Psoas muscle (tissue), 8 donors: ENCODE measurements around the gene WDPCP. TPM values are rescaled to one million over a fixed set of nuclear protein-coding genes. Genes with fewer than 3 reads are reported as not detected.

Experiments
- ATAC-seq, 4 donors: fragments of 200-7000 bp; cut with Tn5 transposase; one replicate each; pipeline ENCODE4 v1.9.1; 2020; ENCODE audit warnings: moderate library complexity in 3 of 4, mild to moderate bottlenecking in 2 of 4
- DNase-seq, 2 donors: peaks; one replicate each; pipeline ENCODE4 v3.0.0-alpha.2; 2020
- H3K27ac ChIP-seq: fragments of 200-600 bp; one replicate; pipeline ENCODE4 v1.8.0; 2022
- H3K27me3 ChIP-seq, 3 donors: fragments of 200-600 bp in 1 of 3; one replicate each; pipeline versions ENCODE4 v1.6.1 to v1.8.0; 2013 to 2022; ENCODE audit warnings: low read length in 2 of 3, mild to moderate bottlenecking in 2 of 3, moderate library complexity in 1 of 3; ENCODE audit not compliant: insufficient read depth in 3 of 3
- H3K36me3 ChIP-seq, 2 donors: fragments of 200-600 bp in 1 of 2; one replicate each; pipeline versions ENCODE4 v1.6.1 to v1.8.0; 2013 to 2022; ENCODE audit warnings: low read depth in 1 of 2, mild to moderate bottlenecking in 1 of 2, moderate library complexity in 1 of 2; ENCODE audit not compliant: insufficient read depth in 1 of 2
- H3K4me1 ChIP-seq: fragments of 200-600 bp; one replicate; pipeline ENCODE4 v1.8.0; 2022
- H3K4me3 ChIP-seq: fragments of 200-600 bp; one replicate; pipeline ENCODE4 v1.8.0; 2022; ENCODE audit warnings: mild to moderate bottlenecking
- H3K9me3 ChIP-seq: fragments of 200-600 bp; one replicate; pipeline ENCODE4 v1.8.0; 2022
- CTCF ChIP-seq: fragments of 200-600 bp; IDR thresholded peaks from one replicate; pipeline ENCODE4 v1.8.0; 2022; ENCODE audit warnings: antibody characterized with exemption
- WGBS, 3 donors: extraction: QIAGEN DNeasy Blood & Tissue Kit; methylation state at CpG; one replicate each; pipeline versions ENCODE4 v1.1.6 to v1.1.7; 2013; 5-methylcytosine and 5-hydroxymethylcytosine counted together
- intact Hi-C, 2 donors: fragments of 100-400 bp; cut with DNase I; formaldehyde crosslinking; loops; one replicate each; pipeline versions ENCODE4 v1.11.0 to v1.14.2; 2022
- long read RNA-seq, 2 donors: library from polyadenylated mRNA; unstranded; transcript quantifications; one replicate each; pipeline ENCODE4 v2.0.0, GENCODE V29; 2021
- polyA plus RNA-seq, 3 donors: library from polyadenylated mRNA; stranded (reverse); fragments of 200-250 nt; gene quantifications; one replicate each; pipeline ENCODE4 v1.2.3, GENCODE V29; 2013
- total RNA-seq, 4 donors: library from RNA; stranded (reverse); fragmentation: NEBNext Ultra II Directional in 2 of 4; extraction: Animal tissue kit (Norgen Biotek cat#: 25700) in 2 of 4; gene quantifications; one replicate each; pipeline versions ENCODE4 v1.2.1 to v1.2.4, GENCODE V29; 2021 to 2023
- donor health status: healthy with polysubstance abuse.
- donor health status: DM: no; HTN: no; CAD: no; lungs with moderate emphysema.
- donor health status: Bipolar disorder and iron deficiency.
- donor health status: healthy.
- donor health status: DM: yes; HTN: yes; CAD: no.
- donor health status: DM: no; HTN: no; CAD: no.
- donor health status: DM: no; HTN: no; CAD: no.
- donor health status: DM: yes; HTN: yes; CAD: no.

The WDPCP gene
- 10 to 100 TPM in 2 of 4 donors, 1 to 10 TPM in 2; 4.4 to 17.2 (median 11.5) TPM for total RNA-seq
- 1 to 10 TPM; 1.7 to 4.0 (median 2.8) TPM for polyA plus RNA-seq
- long read RNA-seq, donor 1, result 0 reads
- long read RNA-seq, donor 2, partial matches to known transcripts, result 3 of 16 reads
- long read RNA-seq, donor 2, other reads (novel, unspliced or antisense), result 11 of 16 reads

DNA sequence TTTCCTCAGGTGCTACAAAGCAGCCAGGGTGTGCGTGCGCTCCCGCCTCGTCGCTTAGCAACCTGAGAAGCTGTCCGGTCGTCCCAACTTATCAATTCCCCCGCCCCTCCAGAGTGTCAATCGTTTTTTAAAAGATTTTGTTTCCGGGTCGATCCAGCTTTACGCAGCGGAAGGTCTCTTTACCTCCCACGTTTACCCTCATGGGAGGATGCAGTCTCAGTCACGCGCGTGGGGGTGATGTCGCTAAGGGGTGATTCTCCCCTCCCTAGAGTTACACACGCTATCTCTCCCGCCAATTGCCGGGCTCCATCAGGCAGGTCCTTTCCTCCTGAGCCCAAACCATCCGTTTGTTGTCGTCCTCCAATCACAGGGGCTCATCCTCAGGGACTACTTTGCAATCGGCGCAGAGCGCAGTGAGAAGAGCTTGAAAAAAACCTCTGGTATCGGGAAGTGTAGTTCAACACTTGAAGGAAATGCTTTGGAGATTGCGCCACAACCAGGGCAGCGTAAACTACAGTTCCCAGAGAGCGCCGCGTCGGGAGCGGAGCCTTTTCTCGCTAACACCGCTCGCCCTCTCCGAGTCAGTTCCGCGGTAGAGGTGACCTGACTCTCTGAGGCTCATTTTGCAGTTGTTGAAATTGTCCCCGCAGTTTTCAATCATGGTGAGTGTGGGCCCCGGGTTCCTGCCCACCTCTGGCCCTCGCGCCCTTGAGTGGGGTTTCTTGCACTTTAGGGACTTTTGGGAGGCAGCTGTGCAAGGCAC lies at the start of gene WDPCP, which contains the start of gene MDH1:
Gene WDPCP, minus strand, starts transcription at position 93 of the 763 bp plus-strand sequence. CDS start 206 bp downstream, outside the sequence.
Gene MDH1, plus strand, starts transcription at position 579 of the 763 bp plus-strand sequence. Its CDS starts 81 bp downstream, at position 660.
- Histone ChIP-seq H3K4me1 (peaks cover 43% of the 10 kb centered on the region), H3K36me3 (peaks cover 0 to 5% of the 10 kb centered on the region in 2 donors), H3K27ac (peak within 1 kb of the TSS; percentile 76), H3K27me3 (no peaks in the 10 kb centered on the region), H3K4me3 (peak within 1 kb of the TSS; percentile 79), H3K9me3 (no peaks in the 10 kb centered on the region)
- TF ChIP-seq CTCF, result no peak
- DNase-seq (peak; percentile 93 to 95), ATAC-seq (peak; percentile 91 to 95 (median 92))
- WGBS, 3 donors, result 0% methylated on average over 44 of the region's 44 CpGs
- intact Hi-C loops, result loop anchor here in 1 of 2 donors (5.0 kb wide), 1 partner anchor 254 kb away; the partner anchor contains the start of gene UGP2

DNA sequence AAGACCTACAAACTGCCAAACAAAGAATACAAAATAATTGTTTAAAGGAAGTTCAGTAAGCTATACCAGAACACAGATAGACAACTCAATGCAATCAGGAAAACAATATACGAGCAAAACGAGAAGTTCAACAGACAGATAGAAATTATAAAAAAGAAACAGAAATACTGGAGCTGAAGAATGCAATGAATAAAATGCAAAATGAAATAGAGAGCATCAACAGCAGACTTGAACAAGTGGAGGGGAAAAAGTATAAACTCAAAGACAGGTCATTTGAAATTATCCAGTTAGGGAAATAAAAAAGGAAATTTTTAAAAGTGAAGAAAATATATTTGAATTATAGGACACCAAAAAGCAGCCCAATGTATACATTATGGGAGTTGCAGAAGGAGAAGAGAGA lies 44.1 kb upstream of the WDPCP start:
- Histone ChIP-seq H3K27me3 (peaks cover 0 to 2% (median 0%) of the 10 kb centered on the region in 3 donors), H3K9me3 (peaks cover 29% of the 10 kb centered on the region), H3K4me3 (no peak overlapping the region), H3K36me3 (no peaks in the 10 kb centered on the region), H3K27ac (no peak overlapping the region), H3K4me1 (no peaks in the 10 kb centered on the region)
- intact Hi-C loops, result no loop called here
- no peak for TF ChIP-seq CTCF
- WGBS, 3 donors, result 87 to 94% (median 94%) methylated on average over 2 of the region's 2 CpGs
- DNase-seq, result no peak
- no peak for ATAC-seq

GRCh38 chr2:63631501-63631900 lies 43.2 kb upstream of the WDPCP start:
- intact Hi-C loops, result no loop called here
- peaks cover 26% of the 10 kb centered on the region for H3K9me3 ChIP-seq
- no peak for DNase-seq
- WGBS, 3 donors, result 10 to 38% (median 11%) methylated on average over 1 of the region's 1 CpG
- no peak for TF ChIP-seq CTCF
- H3K4me1 ChIP-seq, result no peaks in the 10 kb centered on the region
- no peak overlapping the region for H3K4me3 ChIP-seq
- no peak for ATAC-seq
- peaks cover 0 to 2% (median 0%) of the 10 kb centered on the region in 3 donors for H3K27me3 ChIP-seq
- H3K36me3 ChIP-seq, result no peaks in the 10 kb centered on the region
- no peak overlapping the region for H3K27ac ChIP-seq

GRCh38 chr2:63628403-63628942 lies 40.2 kb upstream of the WDPCP start:
- Histone ChIP-seq H3K27me3 (no peaks in the 10 kb centered on the region), H3K4me1 (no peaks in the 10 kb centered on the region), H3K9me3 (peaks cover 17% of the 10 kb centered on the region), H3K4me3 (no peak overlapping the region), H3K36me3 (no peaks in the 10 kb centered on the region), H3K27ac (no peak overlapping the region)
- 93 to 96% (median 94%) methylated on average over 1 of the region's 1 CpG for WGBS, 3 donors
- ATAC-seq (no peak), DNase-seq (no peak)
- no peak for TF ChIP-seq CTCF
- intact Hi-C loops, result no loop called here
